Tibial artery (tissue), 4 donors: ENCODE results near the gene PIGU.

ENCODE experiments used
- DNase-seq, 2 donors: peaks; one replicate each; pipeline ENCODE4 v3.0.0-alpha.2; 2019
- H3K27ac ChIP-seq, 2 donors: fragments of 200-600 bp; sonication (generic) in 1 of 2; 1 replicate in 1 of 2; 2 replicates in 1 of 2; pipeline ENCODE4 v1.5.1; 2018 to 2019; ENCODE audit warnings: mild to moderate bottlenecking in 1 of 2
- H3K27me3 ChIP-seq, 2 donors: fragments of 200-600 bp; sonication (generic) in 1 of 2; one replicate each; pipeline versions ENCODE4 v1.5.1 to v1.6.0; 2016 to 2019
- H3K36me3 ChIP-seq, 3 donors: fragments of 200-600 bp; sonication (generic) in 2 of 3; one replicate each; pipeline ENCODE4 v1.5.1; 2016 to 2019; ENCODE audit warnings: mild to moderate bottlenecking in 2 of 3
- H3K4me1 ChIP-seq, 4 donors: fragments of 200-600 bp; sonication (generic) in 2 of 4; 1 replicate in 3 of 4; 2 replicates in 1 of 4; pipeline ENCODE4 v1.5.1; 2016 to 2019
- H3K4me3 ChIP-seq, 2 donors: fragments of 200-600 bp; sonication (generic) in 1 of 2; 1 replicate in 1 of 2; 2 replicates in 1 of 2; pipeline ENCODE4 v1.5.1; 2018 to 2019; ENCODE audit warnings: mild to moderate bottlenecking in 2 of 2
- H3K9me3 ChIP-seq, 3 donors: fragments of 200-600 bp; sonication (generic) in 1 of 3; one replicate each; pipeline ENCODE4 v1.5.1; 2016 to 2019
- CTCF ChIP-seq, 2 experiments: fragments of 200-600 bp in 1 of 2; fragments of 450-650 bp in 1 of 2; IDR thresholded peaks; one replicate each; pipeline ENCODE4 v1.5.1; 2017 to 2019; ENCODE audit warnings: antibody characterized with exemption in 2 of 2, mild to moderate bottlenecking in 1 of 2, moderate library complexity in 1 of 2
- intact Hi-C: fragments of 100-400 bp; cut with DNase I; formaldehyde crosslinking; loops from one replicate; pipeline ENCODE4 v1.15.0; 2023; ENCODE audit warnings: low total_unique reads

Gene PIGU

GRCh38 chr20:34627458-34627857, 49.4 kb downstream of the PIGU start:
- intact Hi-C loops: no loop called here
- no peak overlapping the region for H3K27ac ChIP-seq
- no peaks in the 10 kb centered on the region for H3K4me1 ChIP-seq
- no peak overlapping the region for H3K4me3 ChIP-seq
- no peak for TF ChIP-seq CTCF (IDR thresholded peaks at IDR 0.05)
- no peaks in the 10 kb centered on the region for H3K27me3 ChIP-seq
- DNase-seq: no peak
- H3K9me3 ChIP-seq: no peaks in the 10 kb centered on the region
- H3K36me3 ChIP-seq: peaks cover 0 to 9% (median 9%) of the 10 kb centered on the region in 3 donors

GRCh38 chr20:34626992-34627391, 49.9 kb downstream of the PIGU start:
- DNase-seq: no peak
- TF ChIP-seq CTCF (IDR thresholded peaks at IDR 0.05): no peak
- no peaks in the 10 kb centered on the region for H3K9me3 ChIP-seq

GRCh38 chr20:34624629-34625028, 52.3 kb downstream of the PIGU start:
- Histone ChIP-seq H3K9me3 (no peaks in the 10 kb centered on the region), H3K4me3 (no peak overlapping the region), H3K27ac (no peak overlapping the region), H3K36me3 (peaks cover 0 to 21% (median 9%) of the 10 kb centered on the region in 3 donors), H3K27me3 (no peaks in the 10 kb centered on the region), H3K4me1 (no peaks in the 10 kb centered on the region)
- intact Hi-C loops: no loop called here
- no peak for DNase-seq
- TF ChIP-seq CTCF (IDR thresholded peaks at IDR 0.05): no peak

More at GRCh38 chr20:34626992-34627391, 49.9 kb downstream of the PIGU start:
- no peak overlapping the region for H3K4me3 ChIP-seq
- H3K27me3 ChIP-seq: no peaks in the 10 kb centered on the region
- no peaks in the 10 kb centered on the region for H3K4me1 ChIP-seq
- intact Hi-C loops: no loop called here
- H3K36me3 ChIP-seq: peaks cover 0 to 10% (median 9%) of the 10 kb centered on the region in 3 donors
- H3K27ac ChIP-seq: no peak overlapping the region

- intact Hi-C loops: no loop called here
- no peak for DNase-seq
- Histone ChIP-seq H3K36me3 (peaks cover 0 to 21% (median 9%) of the 10 kb centered on the region in 3 donors), H3K27me3 (no peaks in the 10 kb centered on the region), H3K9me3 (no peaks in the 10 kb centered on the region), H3K4me1 (no peaks in the 10 kb centered on the region), H3K27ac (no peak overlapping the region), H3K4me3 (no peak overlapping the region)
- no peak for TF ChIP-seq CTCF (IDR thresholded peaks at IDR 0.05)
Observed at GRCh38 chr20:34622821-34623451, 54.0 kb downstream of the PIGU start.

GRCh38 chr20:34621383-34622367, 55.2 kb downstream of the PIGU start:
- Histone ChIP-seq H3K36me3 (peaks cover 0 to 33% (median 9%) of the 10 kb centered on the region in 3 donors), H3K27me3 (no peaks in the 10 kb centered on the region), H3K4me3 (no peak overlapping the region), H3K27ac (no peak overlapping the region), H3K4me1 (no peaks in the 10 kb centered on the region), H3K9me3 (no peaks in the 10 kb centered on the region)
- no peak for TF ChIP-seq CTCF (IDR thresholded peaks at IDR 0.05)
- DNase-seq: no peak
- intact Hi-C loops: no loop called here
